Neuronal stem cell (in vitro differentiated cells): Measurements from ENCODE around the gene FEZF1. TPM values are rescaled to one million over a fixed set of nuclear protein-coding genes. Genes with fewer than 3 reads are reported as not detected.
A peak's percentile ranks its signal among the peaks of the same experiment; 100 is the strongest.

Experiments
- DNase-seq: peaks from one replicate; pipeline ENCODE4 v3.0.0-alpha.2; 2013; ENCODE audit warnings: low spot score
- H2AFZ ChIP-seq: one replicate; pipeline ENCODE4 v1.6.1; 2013; ENCODE audit warnings: mild to moderate bottlenecking, low read length, inconsistent platforms
- H2AK5ac ChIP-seq: 2 replicates; pipeline ENCODE4 v1.6.1; 2013; ENCODE audit warnings: low read depth, mild to moderate bottlenecking, inconsistent platforms, low read length, moderate library complexity, mixed read lengths
- H2BK120ac ChIP-seq: 2 replicates; pipeline ENCODE4 v1.6.1; 2013; ENCODE audit warnings: low read depth, mild to moderate bottlenecking, inconsistent platforms, low read length, moderate library complexity, mixed read lengths
- H2BK12ac ChIP-seq: one replicate; pipeline ENCODE4 v1.6.1; 2013; ENCODE audit warnings: low read length, inconsistent platforms
- H2BK15ac ChIP-seq: 2 replicates; pipeline ENCODE4 v1.6.1; 2013; ENCODE audit warnings: mild to moderate bottlenecking, low read length, inconsistent platforms, mixed read lengths
- H2BK5ac ChIP-seq: one replicate; pipeline ENCODE4 v1.6.1; 2013; ENCODE audit warnings: inconsistent platforms, mild to moderate bottlenecking, low read length, moderate library complexity
- H3K14ac ChIP-seq: one replicate; pipeline ENCODE4 v1.6.1; 2013; ENCODE audit warnings: low read length, inconsistent platforms
- H3K18ac ChIP-seq: 2 replicates; pipeline ENCODE4 v1.6.1; 2013; ENCODE audit warnings: low read length, inconsistent platforms
- H3K23ac ChIP-seq: 2 replicates; pipeline ENCODE4 v1.6.1; 2013; ENCODE audit warnings: low read depth, mild to moderate bottlenecking, mixed read lengths, low read length, inconsistent platforms; ENCODE audit not compliant: poor library complexity
- H3K27ac ChIP-seq: replicated peaks from 3 replicates; pipeline ENCODE4 v1.5.1; 2013; ENCODE audit warnings: low read length, inconsistent platforms
- H3K27me3 ChIP-seq, 3 experiments: 2 replicates each; pipeline ENCODE4 v1.6.1; 2013; ENCODE audit warnings: low read length in 3 of 3, mild to moderate bottlenecking in 2 of 3, inconsistent platforms in 1 of 3, low read depth in 1 of 3, mixed read lengths in 1 of 3, moderate library complexity in 1 of 3; ENCODE audit not compliant: control insufficient read depth in 3 of 3, insufficient read depth in 3 of 3
- H3K36me3 ChIP-seq, 2 donors: replicated peaks in 1 of 2; 2 replicates each; pipeline ENCODE4 v1.6.1; 2013; ENCODE audit warnings: low read length in 2 of 2; ENCODE audit not compliant: control insufficient read depth in 2 of 2, insufficient read depth in 2 of 2
- H3K4ac ChIP-seq: 2 replicates; pipeline ENCODE4 v1.6.1; 2013; ENCODE audit warnings: inconsistent platforms, mild to moderate bottlenecking, low read length, moderate library complexity
- H3K4me1 ChIP-seq, 2 donors: 1 replicate in 1 of 2; 2 replicates in 1 of 2; pipeline ENCODE4 v1.6.1; 2013; ENCODE audit warnings: low read length in 2 of 2, low read depth in 1 of 2; ENCODE audit not compliant: control insufficient read depth in 2 of 2, insufficient read depth in 1 of 2
- H3K4me2 ChIP-seq: one replicate; pipeline ENCODE4 v1.6.1; 2013; ENCODE audit warnings: mild to moderate bottlenecking, low read length, inconsistent platforms; ENCODE audit not compliant: insufficient read depth, poor library complexity, severe bottlenecking
- H3K4me3 ChIP-seq, 2 donors: 2 replicates each; pipeline ENCODE4 v1.5.1; 2013; ENCODE audit warnings: low read length in 2 of 2, mild to moderate bottlenecking in 2 of 2, inconsistent platforms in 1 of 2, moderate library complexity in 1 of 2
- H3K79me1 ChIP-seq: one replicate; pipeline ENCODE4 v1.6.1; 2013; ENCODE audit warnings: low read depth, mild to moderate bottlenecking, inconsistent platforms, low read length, moderate library complexity
- H3K9ac ChIP-seq: one replicate; pipeline ENCODE4 v1.6.1; 2013; ENCODE audit warnings: mild to moderate bottlenecking, low read depth, low read length, inconsistent platforms; ENCODE audit not compliant: poor library complexity
- H3K9me3 ChIP-seq, 2 donors: replicated peaks in 1 of 2; 2 replicates each; pipeline versions ENCODE3 to v1.6.1; 2013; ENCODE audit warnings: low read length in 2 of 2, mild to moderate bottlenecking in 2 of 2, inconsistent platforms in 1 of 2, low read depth in 1 of 2, mixed read lengths in 1 of 2, moderate library complexity in 1 of 2; ENCODE audit not compliant: control insufficient read depth in 2 of 2, insufficient read depth in 1 of 2
- H4K8ac ChIP-seq: one replicate; pipeline ENCODE4 v1.6.1; 2013; ENCODE audit warnings: low read depth, mild to moderate bottlenecking, inconsistent platforms, low read length, moderate library complexity
- H4K91ac ChIP-seq: one replicate; pipeline ENCODE4 v1.6.1; 2013; ENCODE audit warnings: low read length, low read depth, mild to moderate bottlenecking, inconsistent platforms; ENCODE audit not compliant: poor library complexity
- WGBS, 2 donors: extraction: QIAGEN DNeasy Blood & Tissue Kit; methylation state at CpG; one replicate each; pipeline ENCODE4 v1.1.7; 2013; ENCODE audit warnings: missing lambda C conversion rate in 2 of 2, mixed read lengths in 1 of 2; ENCODE audit not compliant: insufficient read length in 2 of 2, insufficient replicate concordance in 1 of 2; ENCODE audit errors: extremely low coverage in 2 of 2; 5-methylcytosine and 5-hydroxymethylcytosine counted together
- polyA plus RNA-seq, 2 experiments: library from polyadenylated mRNA; stranded (reverse); fragments of 200-250 nt; gene quantifications; one replicate each; pipeline ENCODE4 v1.2.3, GENCODE V29; 2013

The FEZF1 gene
- 186 TPM for polyA plus RNA-seq (2013, experiment 1 of 2)
- polyA plus RNA-seq (2013, experiment 2 of 2), result 185 TPM

DNA sequence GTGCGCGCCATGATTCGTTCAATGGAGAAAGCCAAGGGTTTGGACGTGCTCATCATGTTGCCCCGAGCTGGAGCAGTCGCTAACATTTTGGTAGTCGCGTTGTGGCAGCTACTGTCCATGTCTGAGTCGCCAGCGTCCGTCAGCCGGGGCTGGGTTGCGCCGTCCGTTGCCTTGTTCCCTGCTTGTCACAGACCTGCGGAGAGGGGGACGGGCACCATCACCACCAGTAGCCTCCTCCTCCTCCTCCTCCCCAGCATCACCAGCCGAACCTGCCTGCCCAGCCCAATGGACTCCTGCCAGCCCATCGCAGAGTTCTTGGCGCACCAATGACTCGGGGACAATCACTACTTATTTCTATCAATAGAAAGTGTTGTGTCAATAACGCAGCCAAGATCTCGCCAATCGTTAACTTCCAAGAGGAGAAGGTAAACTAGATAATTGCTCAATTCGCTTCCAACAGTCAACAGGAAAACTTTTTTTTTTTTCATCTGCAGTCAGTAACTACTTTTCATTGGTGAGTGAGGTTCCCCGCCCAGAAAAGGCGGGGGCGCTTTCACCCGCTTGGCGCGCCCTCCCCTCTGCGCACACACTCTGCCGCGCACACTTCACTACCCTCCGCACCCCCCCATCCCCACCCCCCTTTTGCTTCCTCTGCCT lies at the start of gene FEZF1:
TSS of gene FEZF1 (minus strand) at position 432 of the 657 bp plus-strand sequence. CDS start at position 119, 313 bp downstream.
- H4K91ac ChIP-seq, result no peak within 1 kb of the TSS
- H2BK12ac ChIP-seq, result no peak within 1 kb of the TSS
- peak within 1 kb of the TSS; percentile 70 for H3K4ac ChIP-seq
- peak within 1 kb of the TSS; percentile 86 for H2AFZ ChIP-seq
- H2BK120ac ChIP-seq, result peak within 1 kb of the TSS; percentile 29
- peaks cover 0 to 12% of the 10 kb centered on the region in 2 donors for H3K36me3 ChIP-seq
- peak within 1 kb of the TSS; percentile 96 for H2AK5ac ChIP-seq
- H2BK5ac ChIP-seq, result peak within 1 kb of the TSS; percentile 99
- peak within 1 kb of the TSS; percentile 100 for H3K9ac ChIP-seq
- peak within 1 kb of the TSS; percentile 90 for H3K23ac ChIP-seq
- peak within 1 kb of the TSS; percentile 94 for H3K27ac ChIP-seq
- no CpG with 5 or more reads among the region's 35 CpGs for WGBS, 2 donors
- peak within 1 kb of the TSS; percentile 76 for H2BK15ac ChIP-seq
- peak within 1 kb of the TSS; percentile 95 for H3K4me2 ChIP-seq
- H3K18ac ChIP-seq, result peak within 1 kb of the TSS; percentile 97
- H3K9me3 ChIP-seq, result peaks cover 0 to 9% of the 10 kb centered on the region in 2 donors
- DNase-seq, result peak; percentile 84
- H3K14ac ChIP-seq, result peak within 1 kb of the TSS; percentile 99
- peak within 1 kb of the TSS; percentile 8 to 96 for H3K4me3 ChIP-seq
- no peak within 1 kb of the TSS for H4K8ac ChIP-seq
- peaks cover 0 to 100% (median 0%) of the 10 kb centered on the region in 3 experiments for H3K27me3 ChIP-seq
- H3K79me1 ChIP-seq, result peaks cover 3% of the 10 kb centered on the region
- H3K4me1 ChIP-seq, result peaks cover 3 to 23% of the 10 kb centered on the region in 2 donors

DNA sequence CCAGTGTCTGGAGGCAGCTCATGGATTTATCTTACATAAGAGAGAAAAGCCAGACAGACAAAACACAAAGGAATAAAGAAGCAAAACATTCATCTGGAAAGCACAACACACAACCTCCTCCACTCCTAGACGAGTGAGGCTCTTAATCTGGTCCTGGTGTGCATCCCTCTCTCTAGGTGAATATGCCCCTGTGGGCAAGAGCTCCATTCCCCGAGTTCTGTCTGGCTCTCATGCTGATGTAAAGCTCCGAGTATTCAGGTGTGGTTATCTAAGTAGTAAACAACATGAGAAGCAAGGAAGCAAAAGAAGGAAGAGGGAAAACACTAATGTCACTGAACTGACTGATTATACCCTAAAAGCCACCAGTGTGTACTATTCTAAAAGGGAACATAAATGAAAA lies 47.9 kb upstream of the FEZF1 start:
- H3K4me3 ChIP-seq, result no peak overlapping the region
- H2AFZ ChIP-seq, result no peak overlapping the region
- no CpG with 5 or more reads among the region's 3 CpGs for WGBS, 2 donors
- peaks cover 0 to 3% of the 10 kb centered on the region in 2 donors for H3K4me1 ChIP-seq
- H2BK12ac ChIP-seq, result no peak overlapping the region
- H3K18ac ChIP-seq, result no peak overlapping the region
- H3K4ac ChIP-seq, result no peak overlapping the region
- H2AK5ac ChIP-seq, result no peak overlapping the region
- no peaks in the 10 kb centered on the region for H3K9me3 ChIP-seq
- H3K27ac ChIP-seq, result no peak overlapping the region
- H2BK120ac ChIP-seq, result no peak overlapping the region
- DNase-seq, result no peak
- no peaks in the 10 kb centered on the region for H3K27me3 ChIP-seq
- no peak overlapping the region for H3K4me2 ChIP-seq
- H3K23ac ChIP-seq, result no peak overlapping the region
- no peaks in the 10 kb centered on the region for H3K36me3 ChIP-seq
- no peak overlapping the region for H3K9ac ChIP-seq
- no peak overlapping the region for H3K14ac ChIP-seq
- H4K91ac ChIP-seq, result no peak overlapping the region
- H3K79me1 ChIP-seq, result no peaks in the 10 kb centered on the region
- H2BK15ac ChIP-seq, result no peak overlapping the region
- H2BK5ac ChIP-seq, result no peak overlapping the region
- H4K8ac ChIP-seq, result no peak overlapping the region

DNA sequence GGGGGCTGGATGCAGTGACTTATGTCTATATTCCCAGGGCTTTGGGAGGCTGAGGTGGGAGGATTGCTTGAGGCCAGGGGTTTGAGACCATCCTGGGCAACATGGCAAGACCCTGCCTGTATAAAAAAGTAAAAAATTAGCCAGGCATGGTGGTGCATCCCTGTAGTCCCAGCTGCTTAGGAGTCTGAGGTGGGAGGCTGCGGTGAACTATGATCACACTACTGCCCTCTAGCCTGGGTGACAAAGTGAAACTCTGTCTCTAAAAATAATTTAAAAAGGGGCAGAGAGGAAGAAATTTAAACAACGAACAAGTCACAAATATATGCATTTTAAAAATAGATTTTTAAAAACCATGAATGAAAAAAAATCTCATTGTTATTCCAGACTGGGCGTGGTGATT lies 46.2 kb upstream of the FEZF1 start:
- H3K4me3 ChIP-seq, result no peak overlapping the region
- no peaks in the 10 kb centered on the region for H3K27me3 ChIP-seq
- DNase-seq, result no peak
- H3K9ac ChIP-seq, result no peak overlapping the region
- H3K4me2 ChIP-seq, result no peak overlapping the region
- H2BK120ac ChIP-seq, result no peak overlapping the region
- H2AK5ac ChIP-seq, result no peak overlapping the region
- WGBS, 2 donors, result no CpG with 5 or more reads among the region's 3 CpGs
- H3K14ac ChIP-seq, result no peak overlapping the region
- no peak overlapping the region for H3K27ac ChIP-seq
- H3K79me1 ChIP-seq, result no peaks in the 10 kb centered on the region
- H3K23ac ChIP-seq, result no peak overlapping the region
- no peak overlapping the region for H2AFZ ChIP-seq
- H3K36me3 ChIP-seq, result no peaks in the 10 kb centered on the region
- no peak overlapping the region for H4K8ac ChIP-seq
- H3K9me3 ChIP-seq, result no peaks in the 10 kb centered on the region
- no peak overlapping the region for H3K4ac ChIP-seq
- peaks cover 0 to 3% of the 10 kb centered on the region in 2 donors for H3K4me1 ChIP-seq
- no peak overlapping the region for H4K91ac ChIP-seq
- no peak overlapping the region for H2BK15ac ChIP-seq
- no peak overlapping the region for H3K18ac ChIP-seq
- no peak overlapping the region for H2BK5ac ChIP-seq
- H2BK12ac ChIP-seq, result no peak overlapping the region

DNA sequence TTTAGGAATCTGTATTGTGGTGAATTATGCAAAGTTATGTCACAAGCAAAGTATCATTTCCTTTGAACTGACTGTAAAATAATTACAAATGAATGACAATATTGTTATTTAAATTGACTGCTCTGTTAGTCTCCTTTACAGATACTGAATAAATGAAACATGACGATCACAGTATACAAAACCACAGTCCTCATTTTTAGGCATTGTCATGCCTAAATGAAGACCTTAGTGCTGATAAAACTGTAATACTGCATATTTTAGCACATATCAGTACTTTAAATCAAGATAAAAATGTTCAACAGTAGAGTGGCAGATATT lies 39.7 kb upstream of the FEZF1 start:
- H3K27me3 ChIP-seq, result no peaks in the 10 kb centered on the region
- H3K4me1 ChIP-seq, result peaks cover 0 to 2% of the 10 kb centered on the region in 2 donors
- H3K27ac ChIP-seq, result no peak overlapping the region
- no peak overlapping the region for H3K23ac ChIP-seq
- H3K9ac ChIP-seq, result no peak overlapping the region
- no peaks in the 10 kb centered on the region for H3K9me3 ChIP-seq
- H2BK5ac ChIP-seq, result no peak overlapping the region
- H3K18ac ChIP-seq, result no peak overlapping the region
- no peak overlapping the region for H2BK15ac ChIP-seq
- no peak overlapping the region for H3K4ac ChIP-seq
- no peak overlapping the region for H3K4me2 ChIP-seq
- H2BK120ac ChIP-seq, result no peak overlapping the region
- H4K91ac ChIP-seq, result no peak overlapping the region
- no peak overlapping the region for H3K4me3 ChIP-seq
- no peak overlapping the region for H4K8ac ChIP-seq
- no peak for DNase-seq
- WGBS, 2 donors, result no CpG with 5 or more reads among the region's 1 CpG
- H2AFZ ChIP-seq, result no peak overlapping the region
- no peak overlapping the region for H2AK5ac ChIP-seq
- no peak overlapping the region for H2BK12ac ChIP-seq
- no peaks in the 10 kb centered on the region for H3K36me3 ChIP-seq
- H3K79me1 ChIP-seq, result no peaks in the 10 kb centered on the region
- no peak overlapping the region for H3K14ac ChIP-seq
